ENCODE measurements around the gene ZSCAN5A.

GRCh38 chr19:56310462-56310861 is 4.2 kb downstream of the ZSCAN5A start:
- no peak for TF ChIP-seq JUND (IDR thresholded peaks at IDR 0.05; ENCODE audit: low read depth, low read length)
- TF ChIP-seq SUZ12 (IDR thresholded peaks at IDR 0.05; ENCODE audit: unreplicated experiment): no peak
- TF ChIP-seq, protein P1, sequence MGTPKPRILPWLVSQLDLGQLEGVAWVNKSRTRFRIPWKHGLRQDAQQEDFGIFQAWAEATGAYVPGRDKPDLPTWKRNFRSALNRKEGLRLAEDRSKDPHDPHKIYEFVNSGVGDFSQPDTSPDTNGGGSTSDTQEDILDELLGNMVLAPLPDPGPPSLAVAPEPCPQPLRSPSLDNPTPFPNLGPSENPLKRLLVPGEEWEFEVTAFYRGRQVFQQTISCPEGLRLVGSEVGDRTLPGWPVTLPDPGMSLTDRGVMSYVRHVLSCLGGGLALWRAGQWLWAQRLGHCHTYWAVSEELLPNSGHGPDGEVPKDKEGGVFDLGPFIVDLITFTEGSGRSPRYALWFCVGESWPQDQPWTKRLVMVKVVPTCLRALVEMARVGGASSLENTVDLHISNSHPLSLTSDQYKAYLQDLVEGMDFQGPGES (IDR thresholded peaks at IDR 0.05): no peak
- TF ChIP-seq, protein P2, sequence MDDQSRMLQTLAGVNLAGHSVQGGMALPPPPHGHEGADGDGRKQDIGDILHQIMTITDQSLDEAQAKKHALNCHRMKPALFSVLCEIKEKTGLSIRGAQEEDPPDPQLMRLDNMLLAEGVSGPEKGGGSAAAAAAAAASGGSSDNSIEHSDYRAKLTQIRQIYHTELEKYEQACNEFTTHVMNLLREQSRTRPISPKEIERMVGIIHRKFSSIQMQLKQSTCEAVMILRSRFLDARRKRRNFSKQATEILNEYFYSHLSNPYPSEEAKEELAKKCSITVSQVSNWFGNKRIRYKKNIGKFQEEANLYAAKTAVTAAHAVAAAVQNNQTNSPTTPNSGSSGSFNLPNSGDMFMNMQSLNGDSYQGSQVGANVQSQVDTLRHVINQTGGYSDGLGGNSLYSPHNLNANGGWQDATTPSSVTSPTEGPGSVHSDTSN (IDR thresholded peaks at IDR 0.05; ENCODE audit: insufficient replicate concordance, low read depth, low read length): no peak
- TF ChIP-seq ZNF687 (IDR thresholded peaks at IDR 0.05): no peak
- TF ChIP-seq POLR2AphosphoS5 (IDR thresholded peaks at IDR 0.05; ENCODE audit: low read length): no peak
- TF ChIP-seq TAF1 (IDR thresholded peaks at IDR 0.05; ENCODE audit: borderline replicate concordance, low read depth, low read length): no peak
- TF ChIP-seq SIN3A (IDR thresholded peaks at IDR 0.05; ENCODE audit: low read depth, low read length): no peak

Data from GM12878 (cell line).